Lung (tissue), 12 donors: ENCODE results near the gene KLHL21. TPM values are rescaled to one million over a fixed set of nuclear protein-coding genes. Genes with fewer than 3 reads are reported as not detected.

Source experiments
- ATAC-seq: fragments of 200-7000 bp; cut with Tn5 transposase; one replicate; pipeline ENCODE4 v1.9.1; 2020; ENCODE audit warnings: moderate number of reproducible peaks; ENCODE audit not compliant: insufficient read depth, low FRiP score
- DNase-seq, 3 donors: peaks; one replicate each; pipeline ENCODE4 v3.0.0-alpha.2; 2013 to 2017
- H3K27ac ChIP-seq, 2 donors: one replicate each; pipeline ENCODE4 v1.5.1; 2013; ENCODE audit warnings: mild to moderate bottlenecking in 2 of 2, moderate library complexity in 2 of 2, control low read depth in 1 of 2, inconsistent platforms in 1 of 2, low read depth in 1 of 2, low read length in 1 of 2
- H3K27me3 ChIP-seq, 3 donors: one replicate each; pipeline ENCODE4 v1.5.1; 2013; ENCODE audit warnings: low read length in 2 of 3; ENCODE audit not compliant: control insufficient read depth in 3 of 3, insufficient read depth in 3 of 3
- H3K36me3 ChIP-seq, 4 donors: one replicate each; pipeline ENCODE4 v1.5.1; 2013; ENCODE audit warnings: low read length in 4 of 4, mild to moderate bottlenecking in 1 of 4, moderate library complexity in 1 of 4; ENCODE audit not compliant: control insufficient read depth in 4 of 4, insufficient read depth in 4 of 4
- H3K4me1 ChIP-seq, 5 donors: one replicate each; pipeline ENCODE4 v1.5.1; 2013; ENCODE audit warnings: low read length in 5 of 5, mild to moderate bottlenecking in 2 of 5, moderate library complexity in 1 of 5; ENCODE audit not compliant: control insufficient read depth in 5 of 5, insufficient read depth in 5 of 5
- H3K4me3 ChIP-seq: one replicate; pipeline ENCODE4 v1.5.1; 2013; ENCODE audit warnings: mild to moderate bottlenecking, control low read depth, moderate library complexity
- H3K9ac ChIP-seq, 2 donors: one replicate each; pipeline ENCODE4 v1.5.1; 2013; ENCODE audit warnings: low read length in 2 of 2, control low read depth in 1 of 2; ENCODE audit not compliant: insufficient read depth in 1 of 2
- H3K9me3 ChIP-seq, 4 donors: one replicate each; pipeline ENCODE4 v1.5.1; 2013; ENCODE audit warnings: low read length in 3 of 4, mild to moderate bottlenecking in 1 of 4, moderate library complexity in 1 of 4; ENCODE audit not compliant: control insufficient read depth in 4 of 4, insufficient read depth in 3 of 4
- WGBS, 2 donors: extraction: QIAGEN DNeasy Blood & Tissue Kit; methylation state at CpG; one replicate each; pipeline ENCODE4 v1.1.7; 2013; 5-methylcytosine and 5-hydroxymethylcytosine counted together
- polyA plus RNA-seq, 2 donors: library from polyadenylated mRNA; stranded (reverse); fragments of 200-250 nt; gene quantifications; one replicate each; pipeline ENCODE4 v1.2.1, GENCODE V29; 2013
- total RNA-seq, 2 donors: library from RNA; depleted of rRNA in 1 of 2; stranded (reverse); fragments of >200 nt in 1 of 2; gene quantifications; one replicate each; pipeline ENCODE4 v1.2.1, GENCODE V29; 2014 to 2021
- TF ChIP-seq, protein P1 (sequence below): IDR thresholded peaks from 2 replicates; pipeline ENCODE4 v1.5.1; 2012; ENCODE audit warnings: mild to moderate bottlenecking; ENCODE audit errors: control extremely low read depth, extremely low read depth
- donor health status: control.
- donor health status: control.
- donor health status: Bipolar disorder and iron deficiency.
- donor health status: healthy.
- donor health status: DM: yes; HTN: yes; CAD: no.

KLHL21 gene
- total and polyA plus RNA-seq, 4 donors, result 9.2 to 31.3 (median 19.7) TPM

DNA sequence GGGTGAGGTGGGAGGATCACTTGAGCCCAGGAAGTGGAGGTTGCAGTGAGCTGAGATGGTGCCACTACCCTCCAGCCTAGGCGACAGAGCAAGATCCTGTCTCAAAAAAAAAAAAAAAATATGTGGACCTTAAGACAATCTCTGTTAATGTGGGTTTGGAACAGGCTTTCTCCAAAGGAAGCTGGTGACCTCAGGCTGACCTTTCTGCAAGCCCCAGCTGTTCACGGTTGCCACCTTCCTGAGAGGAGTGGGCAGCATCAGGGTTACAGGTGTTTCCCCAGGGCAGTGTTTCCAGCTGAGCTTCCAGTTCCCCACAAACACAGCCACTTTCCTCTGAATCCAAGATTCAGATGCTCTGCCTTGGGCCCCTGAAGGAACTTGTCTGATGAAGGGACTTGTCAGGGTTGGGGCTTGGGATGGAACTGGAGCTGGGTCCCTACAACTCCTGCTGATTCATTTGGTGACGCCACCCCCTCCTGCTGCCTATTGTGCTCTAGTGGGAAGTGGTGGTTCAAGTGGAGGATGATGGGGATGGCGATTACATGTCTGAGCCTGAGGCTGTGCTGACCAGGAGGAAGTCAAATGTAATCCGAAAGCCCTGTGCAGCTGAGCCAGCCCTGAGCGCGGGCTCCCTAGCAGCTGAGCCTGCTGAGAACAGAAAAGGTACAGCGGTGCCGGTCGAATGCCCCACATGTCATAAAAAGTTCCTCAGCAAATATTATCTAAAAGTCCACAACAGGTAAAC lies 20.9 kb downstream of the KLHL21 start:
- DNase-seq, result no peak
- 25 to 59% methylated on average over 10 of the region's 10 CpGs for WGBS, 2 donors
- Histone ChIP-seq H3K9ac (no peak overlapping the region), H3K4me1 (peaks cover 0 to 25% (median 8%) of the 10 kb centered on the region in 5 donors), H3K27me3 (no peaks in the 10 kb centered on the region), H3K9me3 (no peaks in the 10 kb centered on the region), H3K36me3 (peaks cover 0 to 2% (median 0%) of the 10 kb centered on the region in 4 donors), H3K4me3 (no peak overlapping the region), H3K27ac (peak overlapping the region; percentile 7 to 9)
- peak; percentile 13 for ATAC-seq
- TF ChIP-seq, protein P1, sequence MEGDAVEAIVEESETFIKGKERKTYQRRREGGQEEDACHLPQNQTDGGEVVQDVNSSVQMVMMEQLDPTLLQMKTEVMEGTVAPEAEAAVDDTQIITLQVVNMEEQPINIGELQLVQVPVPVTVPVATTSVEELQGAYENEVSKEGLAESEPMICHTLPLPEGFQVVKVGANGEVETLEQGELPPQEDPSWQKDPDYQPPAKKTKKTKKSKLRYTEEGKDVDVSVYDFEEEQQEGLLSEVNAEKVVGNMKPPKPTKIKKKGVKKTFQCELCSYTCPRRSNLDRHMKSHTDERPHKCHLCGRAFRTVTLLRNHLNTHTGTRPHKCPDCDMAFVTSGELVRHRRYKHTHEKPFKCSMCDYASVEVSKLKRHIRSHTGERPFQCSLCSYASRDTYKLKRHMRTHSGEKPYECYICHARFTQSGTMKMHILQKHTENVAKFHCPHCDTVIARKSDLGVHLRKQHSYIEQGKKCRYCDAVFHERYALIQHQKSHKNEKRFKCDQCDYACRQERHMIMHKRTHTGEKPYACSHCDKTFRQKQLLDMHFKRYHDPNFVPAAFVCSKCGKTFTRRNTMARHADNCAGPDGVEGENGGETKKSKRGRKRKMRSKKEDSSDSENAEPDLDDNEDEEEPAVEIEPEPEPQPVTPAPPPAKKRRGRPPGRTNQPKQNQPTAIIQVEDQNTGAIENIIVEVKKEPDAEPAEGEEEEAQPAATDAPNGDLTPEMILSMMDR, result no peak

DNA sequence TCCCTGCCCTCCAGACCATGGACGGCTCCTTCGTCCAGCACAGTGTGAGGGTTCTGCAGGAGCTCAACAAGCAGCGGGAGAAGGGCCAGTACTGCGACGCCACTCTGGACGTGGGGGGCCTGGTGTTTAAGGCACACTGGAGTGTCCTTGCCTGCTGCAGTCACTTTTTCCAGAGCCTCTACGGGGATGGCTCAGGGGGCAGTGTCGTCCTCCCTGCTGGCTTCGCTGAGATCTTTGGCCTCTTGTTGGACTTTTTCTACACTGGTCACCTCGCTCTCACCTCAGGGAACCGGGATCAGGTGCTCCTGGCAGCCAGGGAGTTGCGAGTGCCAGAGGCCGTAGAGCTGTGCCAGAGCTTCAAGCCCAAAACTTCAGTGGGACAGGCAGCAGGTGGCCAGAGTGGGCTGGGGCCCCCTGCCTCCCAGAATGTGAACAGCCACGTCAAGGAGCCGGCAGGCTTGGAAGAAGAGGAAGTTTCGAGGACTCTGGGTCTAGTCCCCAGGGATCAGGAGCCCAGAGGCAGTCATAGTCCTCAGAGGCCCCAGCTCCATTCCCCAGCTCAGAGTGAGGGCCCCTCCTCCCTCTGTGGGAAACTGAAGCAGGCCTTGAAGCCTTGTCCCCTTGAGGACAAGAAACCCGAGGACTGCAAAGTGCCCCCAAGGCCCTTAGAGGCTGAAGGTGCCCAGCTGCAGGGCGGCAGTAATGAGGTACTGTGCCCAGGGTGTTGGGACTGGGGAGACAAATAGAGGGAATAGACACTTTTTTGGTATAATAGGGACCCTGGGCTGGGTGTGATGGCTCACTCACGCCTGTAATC lies 21.9 kb downstream of the KLHL21 start:
- no peaks in the 10 kb centered on the region for H3K27me3 ChIP-seq
- peaks cover 0 to 25% (median 8%) of the 10 kb centered on the region in 5 donors for H3K4me1 ChIP-seq
- 32 to 35% methylated on average over 19 of the region's 19 CpGs for WGBS, 2 donors
- H3K9me3 ChIP-seq, result no peaks in the 10 kb centered on the region
- TF ChIP-seq, protein P1, result no peak
- ATAC-seq, result no peak
- peak overlapping the region; percentile 75 for H3K4me3 ChIP-seq
- H3K36me3 ChIP-seq, result peaks cover 0 to 2% (median 0%) of the 10 kb centered on the region in 4 donors
- H3K27ac ChIP-seq, result peak overlapping the region; percentile 88 to 96
- no peak for DNase-seq
- peak overlapping the region; percentile 27 to 85 for H3K9ac ChIP-seq

DNA sequence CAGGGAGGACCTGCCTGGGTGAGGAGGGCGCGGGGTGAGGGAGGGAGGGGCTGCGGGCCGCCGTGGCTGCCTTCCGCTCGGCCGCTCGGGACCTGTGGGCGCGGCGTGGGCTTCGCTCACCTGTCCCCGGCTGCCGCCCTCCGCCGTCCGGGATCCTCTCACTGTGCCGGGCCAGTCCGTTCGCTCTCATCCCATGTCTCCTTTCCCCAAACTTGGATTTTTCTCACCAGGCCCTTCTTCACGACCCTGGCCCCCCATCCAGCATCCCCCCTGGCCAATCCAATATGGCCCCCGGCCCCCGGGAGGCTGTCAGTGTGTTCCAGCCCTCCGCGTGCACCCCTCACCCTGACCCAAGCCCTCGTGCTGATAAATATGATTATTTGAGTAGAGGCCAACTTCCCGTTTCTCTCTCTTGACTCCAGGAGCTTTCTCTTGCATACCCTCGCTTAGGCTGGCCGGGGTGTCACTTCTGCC lies 22.5 kb downstream of the KLHL21 start:
- Histone ChIP-seq H3K27ac (peak overlapping the region; percentile 88 to 96), H3K4me3 (peak overlapping the region; percentile 75), H3K9ac (peak overlapping the region; percentile 27 to 85), H3K4me1 (peaks cover 0 to 25% (median 8%) of the 10 kb centered on the region in 5 donors), H3K27me3 (no peaks in the 10 kb centered on the region), H3K36me3 (peaks cover 0 to 2% (median 0%) of the 10 kb centered on the region in 4 donors), H3K9me3 (no peaks in the 10 kb centered on the region)
- TF ChIP-seq, protein P1, result no peak
- ATAC-seq, result peak; percentile 5
- 0 to 1% methylated on average over 30 of the region's 30 CpGs for WGBS, 2 donors
- DNase-seq, result peak in 1 of 3 donors; percentile 11
